Stomach (tissue), 4 donors: Measurements from ENCODE around the gene TST.

ENCODE experiments used
- CTCF ChIP-seq, 7 experiments: fragments of 450-650 bp in 4 of 7; fragments of 200-600 bp in 3 of 7; sonication (generic) in 3 of 7; IDR thresholded peaks; one replicate each; pipeline ENCODE4 v1.5.1; 2016 to 2019; ENCODE audit warnings: antibody characterized with exemption in 7 of 7, control low read depth in 2 of 7, mild to moderate bottlenecking in 1 of 7
- EP300 ChIP-seq: sonication (generic); formaldehyde crosslinking; IDR thresholded peaks from one replicate; pipeline ENCODE4 v1.6.1; 2017; ENCODE audit warnings: antibody characterized with exemption

GRCh38 chr22:37000676-37001534, 18.3 kb downstream of the TST start:
- TF ChIP-seq EP300 (no peak), CTCF (IDR thresholded peaks at IDR 0.05) (no peak)
